Fibroblast of villous mesenchyme (primary cell): Measurements from ENCODE around the gene TMEM135. TPM values are rescaled to one million over a fixed set of nuclear protein-coding genes. Genes with fewer than 3 reads are reported as not detected.

ENCODE experiments used
- DNase-seq: peaks from one replicate; pipeline ENCODE4 v3.0.0-alpha.2; 2010; ENCODE audit warnings: low read depth
- H3K4me3 ChIP-seq: 2 replicates; pipeline ENCODE4 v1.5.1; 2011; ENCODE audit warnings: low read depth, mild to moderate bottlenecking, low read length
- total RNA-seq: library from RNA; depleted of rRNA; stranded (reverse); fragments of >200 nt; gene quantifications from 2 replicates; pipeline ENCODE4 v1.2.3, GENCODE V29; 2012
- TF ChIP-seq, protein P1 (sequence below): IDR thresholded peaks from 2 replicates; pipeline ENCODE4 v1.5.1; 2012; ENCODE audit warnings: low read depth, mild to moderate bottlenecking, low read length; ENCODE audit not compliant: insufficient read depth

TMEM135 gene
- total RNA-seq, 1 donor, result 35.4 TPM

DNA sequence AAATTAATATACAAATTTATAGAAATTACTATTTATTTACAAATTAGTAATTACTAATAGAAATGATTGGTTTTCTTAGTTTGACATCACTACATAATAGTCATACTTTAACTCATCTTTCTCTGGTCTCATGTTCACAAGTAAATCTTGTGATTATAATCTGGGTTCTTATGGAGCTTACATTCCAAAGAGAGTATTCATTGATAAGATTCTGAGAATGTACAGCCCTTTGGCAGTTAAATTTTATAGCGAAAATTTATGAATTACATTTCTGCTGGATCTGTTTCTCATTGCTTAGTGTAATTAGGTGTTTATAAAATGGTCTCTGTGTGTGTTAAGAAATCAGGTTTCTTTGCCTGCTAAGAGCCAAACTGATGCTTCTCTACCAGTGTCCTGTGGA, 175.2 kb downstream of the TMEM135 start:
- TF ChIP-seq, protein P1, sequence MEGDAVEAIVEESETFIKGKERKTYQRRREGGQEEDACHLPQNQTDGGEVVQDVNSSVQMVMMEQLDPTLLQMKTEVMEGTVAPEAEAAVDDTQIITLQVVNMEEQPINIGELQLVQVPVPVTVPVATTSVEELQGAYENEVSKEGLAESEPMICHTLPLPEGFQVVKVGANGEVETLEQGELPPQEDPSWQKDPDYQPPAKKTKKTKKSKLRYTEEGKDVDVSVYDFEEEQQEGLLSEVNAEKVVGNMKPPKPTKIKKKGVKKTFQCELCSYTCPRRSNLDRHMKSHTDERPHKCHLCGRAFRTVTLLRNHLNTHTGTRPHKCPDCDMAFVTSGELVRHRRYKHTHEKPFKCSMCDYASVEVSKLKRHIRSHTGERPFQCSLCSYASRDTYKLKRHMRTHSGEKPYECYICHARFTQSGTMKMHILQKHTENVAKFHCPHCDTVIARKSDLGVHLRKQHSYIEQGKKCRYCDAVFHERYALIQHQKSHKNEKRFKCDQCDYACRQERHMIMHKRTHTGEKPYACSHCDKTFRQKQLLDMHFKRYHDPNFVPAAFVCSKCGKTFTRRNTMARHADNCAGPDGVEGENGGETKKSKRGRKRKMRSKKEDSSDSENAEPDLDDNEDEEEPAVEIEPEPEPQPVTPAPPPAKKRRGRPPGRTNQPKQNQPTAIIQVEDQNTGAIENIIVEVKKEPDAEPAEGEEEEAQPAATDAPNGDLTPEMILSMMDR, result no peak
- DNase-seq, result peak; percentile 86
- no peak overlapping the region for H3K4me3 ChIP-seq

DNA sequence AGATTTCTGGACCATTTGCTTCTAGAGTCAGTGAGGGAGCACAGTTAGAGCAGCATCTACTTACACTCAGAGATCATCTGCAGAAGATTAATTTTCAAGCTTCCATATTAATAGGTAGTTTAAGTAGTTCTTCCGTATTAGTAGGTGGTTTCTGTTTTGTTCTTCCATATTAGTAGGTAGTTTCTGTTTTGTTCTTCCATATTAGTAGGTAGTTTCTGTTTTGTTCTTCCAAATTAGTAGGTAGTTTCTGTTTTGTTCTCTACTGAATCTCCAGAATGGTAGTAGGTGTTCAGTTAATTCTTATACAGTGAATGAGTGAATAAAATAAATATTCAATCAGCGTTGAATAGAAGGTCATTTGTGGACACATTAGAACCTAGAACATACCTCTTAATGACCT, 175.7 kb downstream of the TMEM135 start:
- DNase-seq, result no peak
- TF ChIP-seq, protein P1, result no peak
- no peak overlapping the region for H3K4me3 ChIP-seq

DNA sequence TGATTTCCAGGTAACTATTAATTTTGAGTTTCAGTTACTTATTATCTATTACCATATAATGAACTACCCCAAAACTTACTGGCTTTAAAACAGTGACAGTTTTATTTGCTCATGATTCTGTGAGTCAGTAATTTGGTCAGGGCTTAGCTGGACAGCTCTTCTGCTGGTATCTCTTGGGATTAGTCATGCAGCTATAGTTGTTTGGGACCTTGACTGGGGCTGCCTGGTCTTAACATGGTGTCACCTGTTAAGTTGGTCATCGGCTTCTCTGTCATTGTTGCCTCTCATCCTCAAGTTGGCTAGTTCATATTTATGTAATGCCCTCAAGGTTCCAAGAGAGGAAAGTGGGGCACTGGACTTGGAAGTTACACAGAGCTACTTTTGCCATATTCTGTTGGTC, 177.5 kb downstream of the TMEM135 start:
- no peak overlapping the region for H3K4me3 ChIP-seq
- TF ChIP-seq, protein P1, result no peak
- no peak for DNase-seq

DNA sequence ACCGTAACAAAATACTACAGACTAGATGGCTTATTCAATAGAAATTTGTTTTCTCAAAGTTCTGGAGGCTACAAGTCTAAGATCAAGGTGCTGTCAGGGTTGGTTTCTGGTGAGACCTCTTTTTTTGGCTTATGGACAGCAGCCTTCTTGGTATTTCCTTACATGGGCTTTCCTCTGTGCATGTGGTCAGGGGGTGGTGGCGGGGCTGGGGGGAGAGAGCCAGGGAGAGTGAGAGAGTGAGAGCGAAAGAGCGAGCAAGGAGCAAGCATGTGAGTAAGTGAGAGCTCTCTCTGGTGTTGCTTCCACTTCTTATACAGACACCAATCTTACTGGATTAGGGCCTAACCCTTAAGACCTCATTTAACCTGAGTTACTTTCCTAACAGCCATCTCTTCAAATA, 181.5 kb downstream of the TMEM135 start:
- no peak overlapping the region for H3K4me3 ChIP-seq
- DNase-seq, result no peak
- TF ChIP-seq, protein P1, result no peak

DNA sequence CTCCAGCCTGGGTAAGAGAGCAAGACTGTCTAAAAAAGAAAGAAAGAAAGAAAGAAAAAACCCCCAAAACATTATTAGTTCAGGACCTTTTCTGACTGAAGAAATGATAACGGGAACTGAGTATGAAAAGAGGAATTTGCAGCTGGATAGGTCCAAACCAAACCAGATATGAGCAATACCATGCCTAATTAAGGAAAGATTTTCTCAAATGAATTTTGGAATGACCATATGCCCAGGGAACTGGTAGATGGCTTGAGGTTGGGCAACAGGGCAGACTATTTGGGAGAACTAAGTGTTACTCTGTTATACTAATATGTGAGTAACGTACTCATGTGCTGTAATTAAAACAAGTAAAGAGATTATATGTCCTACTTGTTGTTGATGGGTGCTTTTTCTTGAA, 186.1 kb downstream of the TMEM135 start:
- DNase-seq, result peak; percentile 31
- no peak overlapping the region for H3K4me3 ChIP-seq
- TF ChIP-seq, protein P1, result no peak

DNA sequence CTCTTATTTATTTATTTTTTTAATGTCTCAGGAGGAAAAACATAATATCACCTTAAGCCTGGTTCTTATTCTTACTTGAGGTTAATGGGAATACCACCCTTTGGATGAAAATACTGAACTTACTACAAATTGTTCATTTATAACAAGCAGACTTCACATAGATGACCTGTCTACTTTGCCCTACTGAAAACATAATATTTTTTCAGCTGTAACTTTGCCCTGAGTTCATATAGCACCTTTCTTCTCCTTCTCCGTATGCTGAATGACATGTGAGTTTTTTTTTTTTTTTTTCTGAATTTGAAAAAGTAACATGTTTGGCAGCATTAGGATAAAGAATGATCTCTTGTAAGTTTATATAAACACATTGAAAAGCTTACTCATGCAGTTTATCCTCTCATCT, 186.8 kb downstream of the TMEM135 start:
- TF ChIP-seq, protein P1, result no peak
- no peak for DNase-seq
- no peak overlapping the region for H3K4me3 ChIP-seq

DNA sequence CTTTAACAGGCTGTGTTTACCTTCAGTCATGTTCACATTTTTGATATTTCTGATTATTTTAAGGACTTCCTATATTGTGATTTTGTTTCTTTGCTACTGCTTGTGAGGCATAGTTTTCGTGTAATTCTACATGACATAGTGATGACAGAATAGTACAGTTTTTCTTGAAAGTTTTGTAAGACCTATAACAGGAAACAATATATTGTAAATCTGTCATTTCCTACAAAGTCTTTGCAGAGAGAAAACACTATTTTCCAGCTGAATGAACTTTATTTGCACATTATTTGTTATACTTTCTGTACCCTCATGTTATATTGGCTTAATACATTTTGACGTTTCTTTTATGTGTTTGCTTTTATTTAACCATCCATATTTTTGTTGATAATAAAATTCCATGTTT, 191.1 kb downstream of the TMEM135 start:
- TF ChIP-seq, protein P1, result no peak
- no peak for DNase-seq
- H3K4me3 ChIP-seq, result no peak overlapping the region
